GM21825 (cell line): ENCODE results near the gene RBM19.

Source experiments
- ATAC-seq: cut with Tn5 transposase; IDR thresholded peaks from one replicate; pipeline ENCODE4 v1.9.1; 2021; ENCODE audit warnings: mild to moderate bottlenecking, moderate library complexity; ENCODE audit not compliant: unreplicated experiment

The RBM19 gene

DNA sequence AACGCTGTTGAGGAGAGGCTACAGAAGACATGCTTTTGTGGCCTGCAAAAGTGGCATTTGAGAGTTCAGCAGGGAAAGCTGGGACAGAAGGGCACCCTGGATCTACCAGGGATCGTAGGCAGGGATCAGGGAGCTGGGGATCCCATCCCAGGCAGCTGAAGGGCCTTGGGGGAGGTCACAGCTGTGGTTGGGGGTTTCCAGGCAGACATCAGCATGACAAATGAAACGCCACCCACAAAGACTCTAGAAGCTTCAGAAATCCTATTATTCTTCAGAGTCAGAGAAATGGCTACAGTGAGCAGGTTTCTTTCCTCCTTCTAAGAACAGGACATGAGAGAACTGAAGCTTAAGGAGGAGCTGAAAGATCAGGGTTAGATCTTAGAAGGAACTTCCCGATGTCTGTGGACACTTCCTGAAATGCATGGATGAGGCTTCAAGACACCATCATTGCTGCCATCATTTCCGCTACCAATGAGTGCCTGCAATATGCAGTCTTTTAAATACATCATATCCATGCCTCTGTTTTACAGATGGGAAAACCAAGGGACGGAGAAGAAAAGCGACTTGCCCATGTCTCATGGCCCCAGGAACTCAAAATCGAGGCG, 104.3 kb downstream of the RBM19 start:
- no peak for ATAC-seq

DNA sequence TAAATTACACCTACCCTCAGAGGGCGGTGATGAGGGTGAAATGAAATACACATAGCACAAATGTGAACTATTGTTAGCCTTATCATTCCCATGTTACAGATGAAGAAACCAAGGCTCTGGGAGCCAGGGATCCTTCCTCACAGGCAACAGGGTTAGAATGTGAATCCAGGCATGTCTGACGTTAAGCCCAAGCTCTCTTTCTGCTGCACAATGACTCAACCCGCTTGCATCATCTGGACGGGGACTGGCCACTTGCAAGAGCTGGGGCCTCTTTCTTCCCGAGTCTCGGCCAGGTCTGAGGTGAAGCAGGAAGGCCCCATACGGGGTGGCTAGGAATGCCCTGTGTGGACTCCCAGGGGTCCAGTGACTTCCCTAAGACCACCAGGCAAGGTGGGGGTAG, 105.2 kb downstream of the RBM19 start:
- ATAC-seq, result no peak

DNA sequence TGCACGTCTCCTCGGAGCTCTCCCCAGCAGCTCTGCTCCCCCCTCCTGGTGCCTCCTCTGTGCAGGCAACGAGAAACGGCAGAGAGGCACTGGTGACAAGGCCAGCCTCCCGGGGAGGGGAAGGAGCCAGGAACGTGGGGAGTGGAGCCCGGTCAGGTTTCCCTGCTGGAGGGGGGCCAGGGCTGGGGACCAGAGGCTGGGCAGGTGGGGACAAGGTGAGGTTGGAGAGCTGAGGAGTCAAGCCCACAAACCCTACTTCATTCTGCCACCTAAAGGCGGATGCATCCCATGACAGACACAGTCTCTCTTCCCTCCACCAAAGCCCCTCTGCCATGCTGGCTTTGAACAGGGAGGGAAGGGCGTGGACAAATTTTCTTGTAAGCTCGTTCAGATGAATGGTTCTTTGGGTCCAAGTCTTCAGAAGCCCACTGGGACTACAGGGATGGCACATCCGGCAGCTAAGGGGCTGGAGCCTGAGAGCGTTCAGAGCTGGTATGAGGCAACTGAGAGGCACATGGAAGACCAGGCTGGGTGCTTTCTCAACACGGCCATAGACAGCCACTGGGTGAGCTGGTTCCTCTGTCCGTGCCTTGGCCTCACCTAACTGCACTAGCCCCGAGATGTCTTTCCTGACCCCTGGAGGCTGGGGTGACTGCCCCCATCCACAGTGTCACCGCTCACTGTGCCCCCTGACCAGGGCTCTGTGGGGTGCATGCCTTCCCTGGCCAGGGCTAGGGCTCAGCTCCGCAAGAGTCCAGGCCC, 105.9 kb downstream of the RBM19 start:
- no peak for ATAC-seq

DNA sequence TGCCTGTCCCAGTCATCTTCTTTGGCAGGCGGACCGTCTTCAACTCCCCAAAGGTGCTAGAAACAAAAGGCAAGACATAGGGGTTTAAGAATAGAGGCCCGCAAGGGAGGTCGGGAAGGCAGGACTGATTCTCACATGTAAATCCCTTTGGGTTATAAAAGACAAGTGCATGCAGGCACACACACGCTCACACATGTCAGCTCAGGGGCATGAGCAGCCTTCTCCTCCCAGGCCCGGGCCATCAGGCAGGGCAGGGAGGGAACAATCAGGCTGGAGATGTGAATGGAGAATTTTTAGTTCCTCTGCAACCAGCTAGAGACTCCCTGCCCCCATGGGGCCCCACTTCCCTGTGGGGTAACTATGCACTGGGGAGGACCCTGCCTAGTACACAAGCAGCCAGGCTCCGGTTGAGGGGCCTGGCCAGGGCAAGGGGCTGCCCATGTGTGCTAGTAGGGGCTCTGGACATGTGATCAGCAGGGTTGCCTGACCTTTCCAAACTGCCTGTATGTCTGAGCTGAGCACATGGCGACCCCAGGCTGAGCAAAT, 107.2 kb downstream of the RBM19 start:
- no peak for ATAC-seq

DNA sequence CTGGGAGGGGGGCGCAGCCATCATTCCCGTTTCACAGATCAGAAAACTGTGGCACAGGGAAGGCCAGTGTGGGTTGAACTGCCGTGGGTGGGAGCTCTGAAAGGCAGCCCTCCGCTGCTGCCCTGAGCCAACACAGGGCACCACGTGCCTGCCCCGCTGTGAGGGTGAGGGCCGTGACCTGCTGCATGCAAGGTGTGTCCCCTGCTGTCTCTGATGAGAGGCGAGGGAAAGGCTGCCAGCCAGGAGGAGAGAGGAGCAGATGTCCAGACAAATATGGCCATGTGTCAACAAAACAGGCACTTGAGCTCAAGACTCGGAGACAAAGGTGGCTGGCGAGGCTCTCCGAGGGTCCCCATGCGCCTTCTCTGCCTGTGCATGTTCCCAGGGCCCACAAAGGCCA, 108.8 kb downstream of the RBM19 start:
- no peak for ATAC-seq

DNA sequence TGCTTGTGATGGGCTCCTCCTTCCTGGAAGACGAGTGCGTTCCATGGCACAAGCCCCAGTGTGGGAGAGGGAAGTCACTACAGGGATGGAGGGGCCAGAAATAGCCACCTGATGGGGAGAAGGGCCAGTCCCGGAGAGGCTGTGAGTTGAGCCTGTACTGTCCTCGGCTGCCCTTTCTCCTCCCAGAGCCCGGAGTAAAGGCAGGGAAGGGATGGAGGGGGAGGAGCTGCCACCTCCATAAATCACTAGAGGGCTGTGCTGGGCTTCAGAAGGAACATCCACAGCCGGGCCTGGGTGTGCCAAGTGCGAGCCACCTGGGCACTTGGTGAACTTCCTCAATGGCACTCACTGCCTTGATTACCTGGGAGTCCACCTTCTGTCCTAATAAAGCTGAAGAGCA, 110.1 kb downstream of the RBM19 start:
- ATAC-seq, result no peak

DNA sequence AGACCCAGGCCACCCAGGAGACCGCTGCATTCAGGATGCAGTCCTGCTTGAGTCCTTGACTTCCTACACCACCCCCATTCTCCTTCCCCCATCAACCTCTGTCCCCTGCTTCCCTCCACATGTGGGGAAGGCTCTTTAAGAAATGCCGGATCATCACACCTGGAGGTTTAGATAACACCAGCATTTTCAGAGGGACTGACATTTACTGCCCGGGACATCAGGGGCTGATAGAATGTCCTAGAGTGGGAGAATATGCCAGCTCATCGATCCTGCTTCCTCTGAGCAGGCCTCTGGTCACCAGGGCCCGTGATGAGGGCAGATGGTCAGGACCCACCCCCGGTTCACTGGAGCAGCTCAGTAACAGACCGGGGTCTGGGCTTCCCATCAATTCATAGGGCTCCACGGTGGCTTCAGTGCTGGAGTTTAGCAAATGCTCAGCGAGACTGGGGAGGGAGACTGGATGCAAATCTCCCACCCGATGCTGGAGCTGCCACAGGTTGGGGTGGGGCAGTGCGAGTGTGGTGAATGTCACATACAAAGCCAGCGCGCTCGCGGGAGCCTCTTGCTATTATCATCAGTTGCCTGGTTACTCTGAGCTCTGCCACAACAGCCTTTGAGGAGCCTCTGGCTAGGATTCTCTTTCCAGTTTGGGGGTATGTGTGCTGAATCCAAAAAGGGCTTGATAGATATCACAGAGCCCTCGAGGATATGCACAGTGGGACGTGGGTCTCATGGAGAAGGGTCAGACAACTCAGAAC, 111.6 kb downstream of the RBM19 start:
- no peak for ATAC-seq

DNA sequence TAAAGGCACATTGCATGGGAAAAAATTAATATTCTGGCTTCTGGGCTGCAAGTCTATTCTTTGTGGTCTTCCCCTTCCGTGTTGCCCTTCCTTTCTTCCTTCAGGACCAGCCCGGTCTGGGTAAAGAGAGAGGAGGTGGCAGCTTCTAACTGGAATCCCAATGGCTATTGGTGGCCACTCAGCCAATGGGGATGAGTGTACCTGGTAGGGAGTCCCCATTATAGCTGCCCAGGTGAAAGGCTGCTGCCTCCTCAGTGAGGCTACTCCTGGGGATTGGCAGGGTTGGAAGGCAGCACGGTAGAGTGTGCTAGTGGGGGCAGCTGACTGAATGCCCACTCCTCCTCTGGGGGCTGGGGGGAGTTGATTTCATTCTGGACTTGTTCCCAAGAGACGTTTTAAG, 112.6 kb downstream of the RBM19 start:
- no peak for ATAC-seq

DNA sequence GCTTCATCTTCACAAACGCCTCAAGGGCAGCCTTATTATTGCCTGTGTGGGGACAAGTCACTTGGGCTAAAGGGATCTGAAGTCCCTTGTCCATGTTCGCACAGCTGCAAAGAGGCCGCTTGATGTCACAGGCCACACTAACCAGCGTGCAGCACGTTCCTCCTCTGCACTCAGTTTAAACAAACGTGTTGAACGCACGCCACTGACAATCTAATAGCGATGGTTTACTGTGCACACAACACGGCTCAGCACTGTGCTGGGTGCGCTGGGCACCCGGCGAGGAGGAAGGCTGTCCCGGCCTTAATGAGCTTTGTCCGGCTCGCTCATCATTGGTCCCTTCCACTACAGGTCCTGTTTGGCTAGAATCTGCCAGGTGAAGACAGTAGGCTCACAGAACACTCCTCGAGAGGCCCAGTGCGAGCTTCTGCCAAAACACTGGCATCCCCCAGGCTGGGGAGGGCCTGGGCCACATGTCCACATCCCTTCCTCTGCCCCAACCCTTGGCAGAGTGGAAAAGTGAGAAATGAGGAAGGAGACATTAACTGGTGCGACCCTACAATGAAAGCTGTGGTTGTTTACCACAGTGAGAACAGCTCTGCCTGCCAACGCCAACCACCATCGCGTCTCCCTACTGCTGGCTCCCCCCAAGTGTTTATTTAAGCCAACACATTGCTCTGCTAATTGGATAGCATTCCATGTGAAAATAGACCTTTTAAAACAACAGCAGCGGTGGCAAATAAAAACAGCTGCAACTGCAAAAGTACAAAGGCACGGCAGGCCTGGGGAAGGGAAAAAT, 113.2 kb downstream of the RBM19 start:
- ATAC-seq, result no peak

DNA sequence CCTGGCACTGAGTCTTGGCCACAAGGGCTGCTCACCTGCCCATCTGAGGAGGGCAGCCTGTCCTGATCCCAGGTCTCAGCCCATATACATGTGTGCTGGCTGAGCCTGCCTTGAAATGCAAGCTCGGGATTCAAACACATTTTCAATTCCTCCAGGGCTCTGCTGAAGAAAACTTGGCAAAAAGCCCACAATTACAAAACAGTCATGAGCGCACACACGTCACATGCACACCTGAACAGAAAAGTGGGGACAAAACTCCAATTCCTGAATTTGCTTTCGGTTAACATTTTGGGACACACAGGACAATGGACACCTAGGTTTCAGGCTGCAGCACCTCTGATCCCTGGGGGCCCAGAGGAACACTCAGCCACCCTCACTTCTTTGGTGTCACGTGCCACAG, 113.9 kb downstream of the RBM19 start:
- ATAC-seq, result no peak

DNA sequence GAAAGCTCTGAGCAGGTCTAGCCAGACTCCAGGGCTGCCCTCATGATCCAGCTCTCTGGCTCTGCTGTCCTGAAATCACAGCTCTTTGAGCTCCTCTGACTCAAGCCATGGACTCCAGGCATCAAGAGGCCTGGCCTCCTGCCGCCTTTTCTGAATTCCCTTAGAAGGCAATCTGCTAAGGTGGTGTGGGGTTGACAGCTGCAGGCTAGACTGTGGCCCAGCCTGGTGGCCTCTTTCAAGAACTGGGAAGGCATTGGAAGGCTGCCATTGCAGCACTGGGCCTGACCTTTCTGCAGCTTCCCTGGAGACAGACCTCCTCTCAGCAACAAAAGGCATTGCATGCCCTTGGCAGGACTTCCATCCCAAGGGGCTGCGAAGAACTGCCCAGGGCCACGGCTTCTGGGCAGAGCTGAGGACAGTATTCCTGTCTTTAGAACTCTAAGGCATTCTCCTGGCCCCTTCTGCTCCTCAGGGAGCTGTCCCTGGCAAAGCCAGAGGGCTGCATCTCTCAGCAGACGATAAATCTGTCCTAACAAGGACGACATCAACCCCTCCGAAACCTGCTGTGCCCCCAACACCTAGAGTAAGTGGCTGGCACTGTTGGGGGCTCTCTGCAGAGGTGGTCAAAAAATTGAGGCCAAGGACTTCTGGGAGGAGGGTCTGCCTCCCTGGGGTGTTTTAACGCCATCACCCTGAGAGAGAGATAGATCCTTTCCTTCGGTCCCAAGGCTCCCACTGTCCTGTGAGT, 115.6 kb downstream of the RBM19 start:
- ATAC-seq, result no peak

DNA sequence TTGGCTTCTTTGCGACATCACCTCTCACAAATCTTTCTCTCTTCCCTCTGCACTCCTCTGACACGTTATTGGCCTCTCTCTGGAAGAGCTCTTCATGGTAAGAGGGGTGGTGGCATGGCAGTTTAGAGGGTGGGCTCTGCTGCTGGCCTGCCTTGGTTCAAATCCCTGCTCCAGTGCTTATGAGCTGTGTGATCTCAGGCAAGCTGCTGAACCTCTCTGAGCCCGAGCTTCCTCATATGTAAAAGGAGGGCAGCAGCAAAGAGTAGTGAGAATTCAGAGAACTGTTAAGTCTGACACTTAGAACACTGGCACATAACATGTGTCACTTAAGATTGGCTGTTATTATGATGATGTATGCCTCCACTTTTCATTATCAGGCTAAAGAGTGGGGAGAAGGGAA, 118.3 kb downstream of the RBM19 start:
- no peak for ATAC-seq

DNA sequence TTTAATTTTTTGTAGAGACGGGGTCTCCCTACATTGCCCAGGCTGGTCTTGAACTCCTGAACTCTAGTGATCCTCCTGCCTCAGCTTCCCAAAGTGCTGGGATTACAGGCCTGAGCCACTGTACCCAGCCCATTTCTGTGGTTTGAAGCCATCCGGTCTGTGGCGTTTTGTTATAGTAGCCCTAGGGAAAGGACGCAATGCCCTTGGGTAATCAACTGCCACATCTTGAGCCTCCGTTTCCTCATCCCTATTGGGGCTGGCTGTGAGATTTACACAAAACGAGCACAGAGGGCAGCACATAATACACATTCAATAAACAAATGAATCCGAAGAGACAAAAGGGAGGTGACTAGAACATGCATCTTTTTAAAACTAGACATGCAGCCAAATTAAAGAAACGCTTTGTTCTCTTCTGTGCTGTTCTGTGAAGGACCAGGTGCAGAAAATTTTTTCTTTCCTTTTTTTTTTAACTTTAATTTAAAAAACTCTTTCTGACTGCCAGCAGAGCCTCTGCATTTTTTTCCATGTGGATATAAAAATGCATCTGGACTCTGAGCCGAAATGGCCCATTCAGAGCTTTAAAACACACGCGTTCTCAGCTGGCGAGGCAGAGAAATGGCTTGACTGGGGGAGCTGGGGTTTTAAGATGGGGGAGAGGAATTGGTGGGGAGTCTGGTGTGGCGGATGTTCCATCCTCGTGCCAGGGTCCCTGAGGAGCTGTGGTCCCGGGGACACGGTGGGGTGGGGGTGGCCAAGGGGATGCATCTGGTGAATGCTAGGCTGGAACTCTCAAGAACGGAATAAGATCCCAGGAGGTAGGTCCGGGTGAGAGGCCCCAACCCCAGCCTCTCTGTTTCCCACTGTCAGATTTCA, 119.0 kb downstream of the RBM19 start:
- no peak for ATAC-seq

DNA sequence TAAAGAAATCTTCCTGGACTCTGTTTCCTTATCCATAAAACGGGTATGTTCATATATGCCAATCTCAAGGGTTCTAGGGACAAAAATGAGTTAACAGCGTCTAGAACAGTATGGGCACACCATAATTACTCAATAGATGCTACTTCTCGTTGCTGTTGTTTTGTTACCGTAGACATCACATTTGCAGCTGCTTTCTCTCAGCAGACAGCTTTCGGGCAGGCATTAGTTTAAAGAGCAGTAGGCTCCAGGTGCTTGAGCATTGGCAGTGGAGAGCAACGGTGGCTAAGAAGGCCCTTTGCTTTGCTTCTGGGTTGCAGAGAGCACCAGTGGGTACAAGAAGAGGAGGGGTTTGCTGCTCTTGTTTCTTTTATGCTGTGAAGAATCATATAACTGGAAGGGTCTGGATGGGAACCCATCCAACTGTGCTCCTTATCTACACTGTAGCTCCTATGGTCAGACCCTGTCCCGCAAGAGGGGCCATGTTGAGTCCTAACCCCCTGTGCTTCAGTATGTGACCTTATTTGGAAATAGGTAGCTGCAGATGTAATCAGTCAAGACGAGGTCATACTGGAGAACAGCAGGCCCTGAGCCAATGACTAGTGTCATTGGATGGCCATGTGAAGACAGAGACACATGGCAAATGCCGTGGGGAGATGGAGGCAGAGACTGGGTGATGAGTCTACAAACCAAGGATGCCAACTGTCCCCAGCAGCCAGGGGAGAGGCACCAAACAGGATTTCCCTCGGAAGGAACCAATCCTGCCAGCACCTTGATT, 120.0 kb downstream of the RBM19 start:
- ATAC-seq, result no peak

DNA sequence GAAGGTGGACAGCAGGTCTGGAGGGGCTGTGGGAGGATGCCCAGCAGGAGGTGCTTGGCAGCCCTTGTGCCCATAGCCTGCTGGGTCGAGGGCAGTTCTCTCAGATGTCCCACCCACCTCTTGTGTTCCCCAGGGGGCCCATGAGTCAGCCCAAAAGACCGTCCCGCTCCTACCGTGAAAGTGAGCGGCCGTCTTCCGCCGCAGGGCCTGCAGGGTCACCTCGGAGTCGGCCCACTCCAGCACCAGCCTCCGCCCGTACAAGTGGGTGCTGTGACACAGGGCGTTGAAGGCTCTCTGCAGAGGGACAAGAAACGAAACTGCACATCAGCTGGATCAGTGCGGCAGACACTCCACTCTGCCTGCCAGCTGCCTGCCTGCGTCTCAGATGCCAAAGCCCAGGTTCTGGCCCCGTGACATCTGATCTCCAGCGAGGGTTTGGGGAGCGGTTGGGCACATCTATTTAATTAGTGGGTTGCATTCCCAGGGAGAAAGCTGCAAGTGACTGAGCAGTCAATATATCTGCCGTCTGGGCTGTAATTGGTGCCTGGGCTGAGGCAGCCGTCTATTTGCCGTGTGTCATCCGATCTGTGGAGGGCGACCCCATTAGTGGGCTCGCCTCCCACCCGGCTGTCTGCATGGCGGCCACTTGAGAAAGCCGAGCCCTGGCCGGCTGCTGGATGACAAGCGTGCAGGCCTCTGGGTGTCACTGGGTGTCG, 121.5 kb downstream of the RBM19 start:
- ATAC-seq, result no peak

DNA sequence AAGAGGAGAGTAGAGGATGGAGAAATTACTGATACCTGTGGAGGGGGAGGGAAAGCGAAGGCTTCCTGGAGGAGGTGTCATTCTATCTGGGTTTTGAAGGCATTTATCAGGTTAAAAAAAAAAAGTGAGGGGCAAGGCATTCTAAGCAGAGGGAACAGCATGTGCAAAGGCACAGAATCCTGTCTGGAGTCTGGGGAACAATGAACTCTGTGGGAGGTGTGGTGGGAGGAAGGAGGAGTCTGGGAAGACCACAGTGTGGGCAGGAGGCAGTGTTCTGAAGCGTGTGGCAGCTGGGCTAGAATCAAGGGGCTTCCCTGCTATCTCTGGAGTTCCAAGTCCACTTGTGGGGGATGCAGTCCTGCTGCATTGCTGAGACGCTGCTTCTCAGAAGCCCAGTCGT, 123.4 kb downstream of the RBM19 start:
- no peak for ATAC-seq

DNA sequence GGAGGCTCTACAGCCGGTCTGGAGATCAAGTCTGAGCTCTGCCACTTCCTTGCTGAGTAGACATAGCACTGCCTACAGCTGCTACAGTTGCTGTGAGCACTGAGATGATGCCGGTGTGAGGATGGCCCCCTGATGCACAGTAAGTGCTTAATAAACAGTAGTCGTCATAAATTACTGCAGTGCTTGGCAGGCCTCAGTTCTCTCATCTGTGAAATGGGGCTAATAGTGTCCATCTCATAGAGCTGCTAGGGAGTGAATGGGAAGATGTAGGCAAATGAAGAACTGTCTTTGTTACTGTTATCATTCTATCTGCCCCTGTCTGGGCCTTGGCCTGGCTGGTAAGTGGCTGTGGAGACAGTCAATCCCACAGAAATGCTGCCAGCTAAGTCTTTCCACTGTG, 124.3 kb downstream of the RBM19 start:
- ATAC-seq, result no peak
